Endothelial cell of umbilical vein (primary cell): ENCODE data around the gene ADGRL3. TPM values are rescaled to one million over a fixed set of nuclear protein-coding genes. Genes with fewer than 3 reads are reported as not detected.

ENCODE experiments used
- BruUV-seq: library from RNA; stranded (reverse); fragments of 400-500 nt; replicated peaks from 2 replicates; lab custom pipeline; 2021; lab: Mats Ljungman, UMichigan
- CTCF ChIA-PET: fragments of 300-600, 350-600 bp; sonication (Branson Sonifier 250); formaldehyde crosslinking; loops from one replicate; lab custom pipeline; 2021; ENCODE audit warnings: antibody characterized with exemption, inconsistent platforms; lab: Charles Lee
- POLR2A ChIA-PET: fragments of 300-600, 350-600 bp; sonication (Branson Sonifier 250); formaldehyde crosslinking; loops from one replicate; lab custom pipeline; 2021; ENCODE audit warnings: antibody characterized with exemption, inconsistent platforms; lab: Charles Lee
- DNase-seq: peaks from one replicate; pipeline ENCODE4 v3.0.0-alpha.2; 2011; ENCODE audit warnings: low read depth, low spot score
- FAIRE-seq: peaks from 2 replicates; lab custom pipeline; 2011; peaks lifted over from hg19 to GRCh38; lab: Jason Lieb, UNC
- H2AFZ ChIP-seq: 2 replicates; pipeline ENCODE4 v1.6.0; 2012; ENCODE audit warnings: low read depth, low read length, control low read depth, inconsistent platforms
- H3K27ac ChIP-seq: 2 replicates; pipeline ENCODE4 v1.5.1; 2011; ENCODE audit warnings: low read depth, mild to moderate bottlenecking, control low read depth, low read length, moderate library complexity; ENCODE audit not compliant: insufficient read depth
- H3K27me3 ChIP-seq, 2 experiments: 2 replicates each; pipeline versions ENCODE4 v1.6.0 to v1.6.1; 2011; ENCODE audit warnings: low read length in 2 of 2, mixed read lengths in 1 of 2; ENCODE audit not compliant: control insufficient read depth in 2 of 2, insufficient read depth in 2 of 2
- H3K36me3 ChIP-seq, 2 experiments: 2 replicates in 1 of 2; 3 replicates in 1 of 2; pipeline ENCODE4 v1.5.1; 2011; ENCODE audit warnings: low read length in 2 of 2, mild to moderate bottlenecking in 1 of 2, moderate library complexity in 1 of 2; ENCODE audit not compliant: control insufficient read depth in 2 of 2, insufficient read depth in 2 of 2; ENCODE audit errors: extremely low read depth in 1 of 2
- H3K4me1 ChIP-seq: 3 replicates; pipeline ENCODE4 v1.5.1; 2011; ENCODE audit warnings: mild to moderate bottlenecking, low read length; ENCODE audit not compliant: control insufficient read depth, insufficient read depth; ENCODE audit errors: extremely low read depth
- H3K4me2 ChIP-seq: 2 replicates; pipeline ENCODE4 v1.6.1; 2011; ENCODE audit warnings: low read length, control low read depth, mixed read lengths; ENCODE audit not compliant: insufficient read depth
- H3K4me3 ChIP-seq, 3 experiments: fragments of 200-600 bp in 1 of 3; sonication (generic), shearing (Covaris generic) in 1 of 3; replicated peaks in 1 of 3; 2 replicates each; pipeline ENCODE4 v1.5.1; 2011 to 2016; ENCODE audit warnings: control low read depth in 3 of 3, low read length in 3 of 3, mild to moderate bottlenecking in 2 of 3, inconsistent platforms in 1 of 3, low read depth in 1 of 3, moderate library complexity in 1 of 3; ENCODE audit not compliant: insufficient read depth in 1 of 3
- H3K79me2 ChIP-seq: 2 replicates; pipeline ENCODE4 v1.6.0; 2012; ENCODE audit warnings: low read length, inconsistent platforms; ENCODE audit not compliant: control insufficient read depth, insufficient read depth
- H3K9ac ChIP-seq: replicated peaks from 2 replicates; pipeline ENCODE3; 2011; ENCODE audit warnings: low read length, control low read depth; ENCODE audit not compliant: insufficient read depth; ENCODE audit errors: extremely low read depth
- H3K9me1 ChIP-seq: replicated peaks from 3 replicates; pipeline ENCODE4 v1.6.0; 2011; ENCODE audit warnings: mild to moderate bottlenecking, low read length; ENCODE audit not compliant: control insufficient read depth, insufficient read depth; ENCODE audit errors: extremely low read depth
- H3K9me3 ChIP-seq: replicated peaks from 2 replicates; pipeline ENCODE4 v1.5.1; 2012; ENCODE audit warnings: low read length, inconsistent platforms; ENCODE audit not compliant: control insufficient read depth, insufficient read depth
- H4K20me1 ChIP-seq: replicated peaks from 2 replicates; pipeline ENCODE3; 2011; ENCODE audit warnings: mild to moderate bottlenecking, low read length; ENCODE audit not compliant: control insufficient read depth, insufficient read depth; ENCODE audit errors: extremely low read depth
- EZH2 ChIP-seq: IDR thresholded peaks from 2 replicates; pipeline ENCODE4 v1.6.1; 2012; ENCODE audit warnings: borderline replicate concordance, low read depth, mild to moderate bottlenecking, moderate library complexity, low read length, inconsistent platforms; ENCODE audit not compliant: severe bottlenecking
- FOS ChIP-seq: IDR thresholded peaks from 2 replicates; pipeline ENCODE4 v1.6.1; 2011; ENCODE audit warnings: mild to moderate bottlenecking, low read length, moderate library complexity, borderline replicate concordance; ENCODE audit not compliant: insufficient read depth
- GATA2 ChIP-seq: IDR thresholded peaks from 2 replicates; pipeline ENCODE4 v1.7.0; 2011; ENCODE audit warnings: low read depth, mild to moderate bottlenecking, moderate library complexity, mixed read lengths, low read length; ENCODE audit not compliant: insufficient read length, insufficient read depth
- JUN ChIP-seq: IDR thresholded peaks from 2 replicates; pipeline ENCODE4 v1.6.1; 2011; ENCODE audit warnings: borderline replicate concordance, low read depth; ENCODE audit not compliant: insufficient read length, insufficient read depth
- MYC ChIP-seq: IDR thresholded peaks from one replicate; pipeline ENCODE4 v1.6.1; 2011; ENCODE audit warnings: mild to moderate bottlenecking, low read depth, low read length
- POLR2AphosphoS5 ChIP-seq: IDR thresholded peaks from 2 replicates; pipeline ENCODE4 v1.6.1; 2012; ENCODE audit warnings: low read depth, mild to moderate bottlenecking, control low read depth, low read length, moderate library complexity; ENCODE audit not compliant: insufficient read depth
- dilution Hi-C: fragments of 300-500 bp; cut with MboI; formaldehyde crosslinking; loops from one replicate; pipeline ENCODE4 v1.15.0; 2019; ENCODE audit warnings: low sequenced_read_pairs; ENCODE audit not compliant: extremely low pct_ligation_motif_present
- intact Hi-C: fragments of 100-400 bp; cut with micrococcal nuclease; formaldehyde crosslinking; loops from one replicate; pipeline ENCODE4 v1.10.0; 2022
- polyA plus RNA-seq, 4 experiments: library from polyadenylated mRNA; depleted of rRNA in 3 of 4; stranded (reverse) in 3 of 4; unstranded in 1 of 4; fragments of >200 nt; gene quantifications; 2 replicates each; pipeline versions ENCODE4 v1.2.1 to v1.2.3, GENCODE V29; 2011 to 2012; ENCODE audit warnings: missing spikeins in 1 of 4
- total RNA-seq: library from RNA; stranded (reverse); gene quantifications from 2 replicates; pipeline ENCODE4 v1.2.3, GENCODE V29; 2021
- TF ChIP-seq, protein P1 (sequence below): IDR thresholded peaks from 2 replicates; pipeline ENCODE4 v1.6.1; 2011; ENCODE audit not compliant: insufficient read depth, insufficient read length

Gene ADGRL3
- total and polyA plus RNA-seq, 2 donors (not counting 3 experiments of a cell fraction or from before 2014, with no cell fraction given), result not detected

DNA sequence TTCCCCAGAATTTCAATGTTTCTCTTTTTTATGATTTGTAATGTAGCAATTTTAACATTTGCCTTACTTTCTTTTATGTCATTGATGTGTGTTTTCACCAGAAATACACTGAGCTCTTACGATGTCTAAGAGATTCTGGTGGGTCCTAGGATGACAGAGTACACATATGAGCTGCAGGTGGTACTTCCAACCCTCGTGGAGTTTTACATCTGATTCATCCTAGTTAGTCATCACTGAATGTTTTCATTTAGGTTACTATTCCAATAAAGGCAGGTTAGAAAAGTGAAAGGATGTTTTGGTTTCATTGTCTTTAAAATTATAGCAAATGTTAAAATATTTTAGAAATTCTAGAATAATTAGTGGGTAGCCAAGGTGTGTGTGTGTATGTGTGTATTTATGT is 605.9 kb downstream of the ADGRL3 start:
- intact Hi-C loops, result no loop called here
- Histone ChIP-seq H3K9me1 (no peaks in the 10 kb centered on the region), H3K4me2 (no peak overlapping the region), H3K9ac (no peak overlapping the region), H3K4me1 (no peaks in the 10 kb centered on the region), H4K20me1 (no peaks in the 10 kb centered on the region), H3K4me3 (no peak overlapping the region), H3K36me3 (no peaks in the 10 kb centered on the region), H3K27ac (no peak overlapping the region), H2AFZ (no peak overlapping the region), H3K27me3 (no peaks in the 10 kb centered on the region), H3K79me2 (no peaks in the 10 kb centered on the region), H3K9me3 (no peaks in the 10 kb centered on the region)
- no TSS peak for BruUV-seq
- dilution Hi-C loops, result no loop called here
- TF ChIP-seq, protein P1, sequence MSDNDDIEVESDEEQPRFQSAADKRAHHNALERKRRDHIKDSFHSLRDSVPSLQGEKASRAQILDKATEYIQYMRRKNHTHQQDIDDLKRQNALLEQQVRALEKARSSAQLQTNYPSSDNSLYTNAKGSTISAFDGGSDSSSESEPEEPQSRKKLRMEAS, result no peak
- TF ChIP-seq FOS (no peak), POLR2AphosphoS5 (no peak), GATA2 (no peak), EZH2 (no peak)
- DNase-seq (no peak), FAIRE-seq (no peak)
- POLR2A ChIA-PET, result no interaction called here
- CTCF ChIA-PET, result no interaction called here

DNA sequence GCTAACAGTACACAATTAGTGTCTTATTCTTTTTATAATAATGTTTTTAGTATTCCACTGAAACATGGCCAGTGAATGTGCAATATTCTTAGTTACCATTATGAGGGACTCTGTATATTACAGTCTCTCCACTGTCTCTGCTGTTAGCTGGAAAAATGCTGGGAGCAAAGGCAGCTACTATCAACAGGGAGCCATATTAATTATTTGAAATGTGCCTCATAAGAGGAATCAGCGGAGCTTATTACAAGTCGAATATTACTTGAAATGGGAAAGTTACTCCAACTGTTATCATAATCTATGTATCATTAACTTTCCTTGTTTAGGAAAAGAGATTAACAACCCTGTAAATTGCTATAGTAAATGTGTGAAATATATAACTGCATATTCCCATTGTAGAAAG is 612.0 kb downstream of the ADGRL3 start:
- Histone ChIP-seq H3K9me1 (no peaks in the 10 kb centered on the region), H2AFZ (no peak overlapping the region), H4K20me1 (no peaks in the 10 kb centered on the region), H3K9me3 (no peaks in the 10 kb centered on the region), H3K27me3 (no peaks in the 10 kb centered on the region), H3K9ac (no peak overlapping the region), H3K36me3 (no peaks in the 10 kb centered on the region), H3K79me2 (no peaks in the 10 kb centered on the region), H3K4me1 (no peaks in the 10 kb centered on the region), H3K27ac (no peak overlapping the region), H3K4me2 (no peak overlapping the region), H3K4me3 (no peak overlapping the region)
- BruUV-seq, result no TSS peak
- ChIA-PET POLR2A (no interaction called here), CTCF (no interaction called here)
- DNase-seq (no peak), FAIRE-seq (no peak)
- no peak for TF ChIP-seq EZH2
- TF ChIP-seq GATA2, result no peak
- no peak for TF ChIP-seq FOS
- TF ChIP-seq, protein P1, result no peak
- no peak for TF ChIP-seq JUN
- TF ChIP-seq POLR2AphosphoS5, result no peak
- TF ChIP-seq MYC, result no peak
- dilution Hi-C loops, result no loop called here
- intact Hi-C loops, result no loop called here
